Neural cell (in vitro differentiated cells): ENCODE data around the gene SIRT3. TPM values are rescaled to one million over a fixed set of nuclear protein-coding genes. Genes with fewer than 3 reads are reported as not detected.

Experiments used
- H2AFZ ChIP-seq: fragments of 200-600, 300-800 bp; sonication (generic), shearing (Covaris generic); 2 replicates; pipeline ENCODE4 v1.6.0; 2014; ENCODE audit warnings: low read depth, mild to moderate bottlenecking, antibody characterized with exemption, low read length, moderate library complexity
- H3F3A ChIP-seq: fragments of 200-600 bp; shearing (Covaris generic); 2 replicates; pipeline ENCODE4 v1.6.1; 2016; ENCODE audit warnings: mild to moderate bottlenecking, moderate library complexity, mixed read lengths, antibody characterized with exemption, low read length; ENCODE audit not compliant: insufficient read depth, poor library complexity, severe bottlenecking
- H3K27ac ChIP-seq: fragments of 200-600, 300-800 bp; sonication (generic), shearing (Covaris generic); 2 replicates; pipeline ENCODE4 v1.5.1; 2014; ENCODE audit warnings: mild to moderate bottlenecking, low read length, moderate library complexity
- H3K27me3 ChIP-seq: fragments of 300-800, 200-600 bp; sonication (generic), shearing (Covaris generic); 2 replicates; pipeline ENCODE4 v1.6.0; 2014; ENCODE audit warnings: mild to moderate bottlenecking, low read depth, low read length, moderate library complexity; ENCODE audit not compliant: insufficient read depth
- H3K36me3 ChIP-seq: fragments of 300-800, 200-600 bp; sonication (generic), shearing (Covaris generic); 2 replicates; pipeline ENCODE4 v1.5.1; 2014; ENCODE audit warnings: mild to moderate bottlenecking, antibody characterized with exemption, low read length, moderate library complexity; ENCODE audit not compliant: insufficient read depth
- H3K4me2 ChIP-seq: fragments of 300-800, 200-600 bp; sonication (generic), shearing (Covaris generic); 2 replicates; pipeline ENCODE4 v1.6.0; 2014; ENCODE audit warnings: mild to moderate bottlenecking, low read length
- H3K4me3 ChIP-seq: fragments of 300-800, 200-600 bp; sonication (generic), shearing (Covaris generic); 2 replicates; pipeline ENCODE4 v1.5.1; 2014; ENCODE audit warnings: mild to moderate bottlenecking, low read length, moderate library complexity
- H3K79me2 ChIP-seq: fragments of 200-600 bp; shearing (Covaris generic); replicated peaks from 2 replicates; pipeline ENCODE4 v1.6.0; 2014; ENCODE audit warnings: mild to moderate bottlenecking, low read length, moderate library complexity; ENCODE audit not compliant: insufficient read depth
- H3K9ac ChIP-seq: fragments of 300-800, 200-600 bp; sonication (generic), shearing (Covaris generic); 2 replicates; pipeline ENCODE4 v1.6.1; 2016; ENCODE audit warnings: mild to moderate bottlenecking, low read length, mixed read lengths
- H3K9me2 ChIP-seq: fragments of 200-600 bp; shearing (Covaris generic); 2 replicates; pipeline ENCODE4 v1.6.1; 2016; ENCODE audit warnings: mild to moderate bottlenecking, low read length, mixed read lengths; ENCODE audit not compliant: insufficient read depth
- H3K9me3 ChIP-seq: fragments of 200-600, 300-800 bp; sonication (generic), shearing (Covaris generic); 2 replicates; pipeline ENCODE4 v1.6.1; 2016; ENCODE audit warnings: mild to moderate bottlenecking, mixed run types, low read length, moderate library complexity, mixed read lengths
- H4K20me1 ChIP-seq: fragments of 200-600 bp; shearing (Covaris generic); 2 replicates; pipeline ENCODE4 v1.6.1; 2016; ENCODE audit warnings: mild to moderate bottlenecking, mixed run types; ENCODE audit not compliant: insufficient read depth
- EP300 ChIP-seq: fragments of 450-650 bp; conservative IDR thresholded peaks from 2 replicates; pipeline ENCODE4 v1.6.1; 2014; ENCODE audit warnings: antibody characterized with exemption, mild to moderate bottlenecking, moderate library complexity; ENCODE audit not compliant: poor library complexity, severe bottlenecking
- EZH2 ChIP-seq: fragments of 200-600, 300-800 bp; shearing (Covaris generic), sonication (generic); IDR thresholded peaks from 2 replicates; pipeline ENCODE4 v1.6.1; 2014; ENCODE audit warnings: antibody characterized with exemption, low read length, borderline replicate concordance, mild to moderate bottlenecking; ENCODE audit not compliant: insufficient read depth, poor library complexity, severe bottlenecking
- MXI1 ChIP-seq: fragments of 450-650 bp; conservative IDR thresholded peaks from 2 replicates; pipeline ENCODE4 v1.6.1; 2014; ENCODE audit warnings: antibody characterized with exemption, mild to moderate bottlenecking; ENCODE audit not compliant: poor library complexity, severe bottlenecking
- POLR2AphosphoS5 ChIP-seq: IDR thresholded peaks from 2 replicates; pipeline ENCODE4 v1.6.1; 2012
- RAD21 ChIP-seq: fragments of 450-650 bp; conservative IDR thresholded peaks from 2 replicates; pipeline ENCODE4 v1.6.1; 2014; ENCODE audit warnings: antibody characterized with exemption, mild to moderate bottlenecking, moderate library complexity
- SMC3 ChIP-seq: fragments of 450-650 bp; conservative IDR thresholded peaks from 2 replicates; pipeline ENCODE4 v1.6.1; 2014; ENCODE audit warnings: antibody characterized with exemption, mild to moderate bottlenecking, moderate library complexity; ENCODE audit not compliant: poor library complexity
- TAF1 ChIP-seq: IDR thresholded peaks from 2 replicates; pipeline ENCODE4 v1.6.1; 2012; ENCODE audit warnings: low read depth
- polyA plus RNA-seq: library from polyadenylated mRNA; depleted of rRNA; stranded (reverse); fragments of >200 nt; gene quantifications from 2 replicates; pipeline ENCODE4 v1.2.3, GENCODE V29; 2014
- TF ChIP-seq, protein P1 (sequence below): IDR thresholded peaks from 2 replicates; pipeline ENCODE4 v1.6.1; 2012; ENCODE audit warnings: borderline replicate concordance
- TF ChIP-seq, protein P2 (sequence below): fragments of 450-650 bp; IDR thresholded peaks from 2 replicates; pipeline ENCODE4 v1.5.1; 2014; ENCODE audit warnings: antibody characterized with exemption, mild to moderate bottlenecking, moderate library complexity; ENCODE audit not compliant: poor library complexity, severe bottlenecking

The SIRT3 gene
- polyA plus RNA-seq, 1 donor from 2014 or later = 32.9 TPM

DNA sequence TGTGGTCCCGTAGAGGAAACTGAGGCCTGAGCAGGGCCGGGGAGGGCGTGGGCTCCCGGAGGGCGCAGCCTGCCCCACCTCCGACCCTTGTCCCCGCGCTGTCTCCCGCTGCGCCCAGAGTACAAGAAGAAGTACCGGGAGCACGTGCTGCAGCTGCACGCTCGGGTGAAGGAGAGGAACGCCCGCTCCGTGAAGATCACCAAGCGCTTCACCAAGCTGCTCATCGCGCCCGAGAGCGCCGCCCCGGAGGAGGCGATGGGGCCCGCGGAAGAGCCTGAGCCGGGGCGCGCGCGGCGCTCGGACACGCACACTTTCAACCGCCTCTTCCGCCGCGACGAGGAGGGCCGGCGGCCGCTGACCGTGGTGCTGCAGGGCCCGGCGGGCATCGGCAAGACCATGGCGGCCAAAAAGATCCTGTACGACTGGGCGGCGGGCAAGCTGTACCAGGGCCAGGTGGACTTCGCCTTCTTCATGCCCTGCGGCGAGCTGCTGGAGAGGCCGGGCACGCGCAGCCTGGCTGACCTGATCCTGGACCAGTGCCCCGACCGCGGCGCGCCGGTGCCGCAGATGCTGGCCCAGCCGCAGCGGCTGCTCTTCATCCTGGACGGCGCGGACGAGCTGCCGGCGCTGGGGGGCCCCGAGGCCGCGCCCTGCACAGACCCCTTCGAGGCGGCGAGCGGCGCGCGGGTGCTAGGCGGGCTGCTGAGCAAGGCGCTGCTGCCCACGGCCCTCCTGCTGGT, 44.0 kb upstream of the SIRT3 start:
- no peaks in the 10 kb centered on the region for H3K27me3 ChIP-seq
- no peaks in the 10 kb centered on the region for H3K9me2 ChIP-seq
- TF ChIP-seq, protein P1, sequence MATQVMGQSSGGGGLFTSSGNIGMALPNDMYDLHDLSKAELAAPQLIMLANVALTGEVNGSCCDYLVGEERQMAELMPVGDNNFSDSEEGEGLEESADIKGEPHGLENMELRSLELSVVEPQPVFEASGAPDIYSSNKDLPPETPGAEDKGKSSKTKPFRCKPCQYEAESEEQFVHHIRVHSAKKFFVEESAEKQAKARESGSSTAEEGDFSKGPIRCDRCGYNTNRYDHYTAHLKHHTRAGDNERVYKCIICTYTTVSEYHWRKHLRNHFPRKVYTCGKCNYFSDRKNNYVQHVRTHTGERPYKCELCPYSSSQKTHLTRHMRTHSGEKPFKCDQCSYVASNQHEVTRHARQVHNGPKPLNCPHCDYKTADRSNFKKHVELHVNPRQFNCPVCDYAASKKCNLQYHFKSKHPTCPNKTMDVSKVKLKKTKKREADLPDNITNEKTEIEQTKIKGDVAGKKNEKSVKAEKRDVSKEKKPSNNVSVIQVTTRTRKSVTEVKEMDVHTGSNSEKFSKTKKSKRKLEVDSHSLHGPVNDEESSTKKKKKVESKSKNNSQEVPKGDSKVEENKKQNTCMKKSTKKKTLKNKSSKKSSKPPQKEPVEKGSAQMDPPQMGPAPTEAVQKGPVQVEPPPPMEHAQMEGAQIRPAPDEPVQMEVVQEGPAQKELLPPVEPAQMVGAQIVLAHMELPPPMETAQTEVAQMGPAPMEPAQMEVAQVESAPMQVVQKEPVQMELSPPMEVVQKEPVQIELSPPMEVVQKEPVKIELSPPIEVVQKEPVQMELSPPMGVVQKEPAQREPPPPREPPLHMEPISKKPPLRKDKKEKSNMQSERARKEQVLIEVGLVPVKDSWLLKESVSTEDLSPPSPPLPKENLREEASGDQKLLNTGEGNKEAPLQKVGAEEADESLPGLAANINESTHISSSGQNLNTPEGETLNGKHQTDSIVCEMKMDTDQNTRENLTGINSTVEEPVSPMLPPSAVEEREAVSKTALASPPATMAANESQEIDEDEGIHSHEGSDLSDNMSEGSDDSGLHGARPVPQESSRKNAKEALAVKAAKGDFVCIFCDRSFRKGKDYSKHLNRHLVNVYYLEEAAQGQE = no peak
- TF ChIP-seq TAF1 (no peak), EP300 (no peak), EZH2 (no peak), SMC3 (no peak), POLR2AphosphoS5 (no peak), RAD21 (no peak), MXI1 (no peak)
- TF ChIP-seq, protein P2, sequence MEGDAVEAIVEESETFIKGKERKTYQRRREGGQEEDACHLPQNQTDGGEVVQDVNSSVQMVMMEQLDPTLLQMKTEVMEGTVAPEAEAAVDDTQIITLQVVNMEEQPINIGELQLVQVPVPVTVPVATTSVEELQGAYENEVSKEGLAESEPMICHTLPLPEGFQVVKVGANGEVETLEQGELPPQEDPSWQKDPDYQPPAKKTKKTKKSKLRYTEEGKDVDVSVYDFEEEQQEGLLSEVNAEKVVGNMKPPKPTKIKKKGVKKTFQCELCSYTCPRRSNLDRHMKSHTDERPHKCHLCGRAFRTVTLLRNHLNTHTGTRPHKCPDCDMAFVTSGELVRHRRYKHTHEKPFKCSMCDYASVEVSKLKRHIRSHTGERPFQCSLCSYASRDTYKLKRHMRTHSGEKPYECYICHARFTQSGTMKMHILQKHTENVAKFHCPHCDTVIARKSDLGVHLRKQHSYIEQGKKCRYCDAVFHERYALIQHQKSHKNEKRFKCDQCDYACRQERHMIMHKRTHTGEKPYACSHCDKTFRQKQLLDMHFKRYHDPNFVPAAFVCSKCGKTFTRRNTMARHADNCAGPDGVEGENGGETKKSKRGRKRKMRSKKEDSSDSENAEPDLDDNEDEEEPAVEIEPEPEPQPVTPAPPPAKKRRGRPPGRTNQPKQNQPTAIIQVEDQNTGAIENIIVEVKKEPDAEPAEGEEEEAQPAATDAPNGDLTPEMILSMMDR = no peak
- no peaks in the 10 kb centered on the region for H3K9me3 ChIP-seq
- no peak overlapping the region for H3K27ac ChIP-seq
- H3F3A ChIP-seq = no peaks in the 10 kb centered on the region
- no peak overlapping the region for H3K4me2 ChIP-seq
- no peaks in the 10 kb centered on the region for H3K79me2 ChIP-seq
- H4K20me1 ChIP-seq = no peaks in the 10 kb centered on the region
- H3K4me3 ChIP-seq = no peak overlapping the region
- no peaks in the 10 kb centered on the region for H3K36me3 ChIP-seq
- H2AFZ ChIP-seq = no peak overlapping the region
- no peak overlapping the region for H3K9ac ChIP-seq

DNA sequence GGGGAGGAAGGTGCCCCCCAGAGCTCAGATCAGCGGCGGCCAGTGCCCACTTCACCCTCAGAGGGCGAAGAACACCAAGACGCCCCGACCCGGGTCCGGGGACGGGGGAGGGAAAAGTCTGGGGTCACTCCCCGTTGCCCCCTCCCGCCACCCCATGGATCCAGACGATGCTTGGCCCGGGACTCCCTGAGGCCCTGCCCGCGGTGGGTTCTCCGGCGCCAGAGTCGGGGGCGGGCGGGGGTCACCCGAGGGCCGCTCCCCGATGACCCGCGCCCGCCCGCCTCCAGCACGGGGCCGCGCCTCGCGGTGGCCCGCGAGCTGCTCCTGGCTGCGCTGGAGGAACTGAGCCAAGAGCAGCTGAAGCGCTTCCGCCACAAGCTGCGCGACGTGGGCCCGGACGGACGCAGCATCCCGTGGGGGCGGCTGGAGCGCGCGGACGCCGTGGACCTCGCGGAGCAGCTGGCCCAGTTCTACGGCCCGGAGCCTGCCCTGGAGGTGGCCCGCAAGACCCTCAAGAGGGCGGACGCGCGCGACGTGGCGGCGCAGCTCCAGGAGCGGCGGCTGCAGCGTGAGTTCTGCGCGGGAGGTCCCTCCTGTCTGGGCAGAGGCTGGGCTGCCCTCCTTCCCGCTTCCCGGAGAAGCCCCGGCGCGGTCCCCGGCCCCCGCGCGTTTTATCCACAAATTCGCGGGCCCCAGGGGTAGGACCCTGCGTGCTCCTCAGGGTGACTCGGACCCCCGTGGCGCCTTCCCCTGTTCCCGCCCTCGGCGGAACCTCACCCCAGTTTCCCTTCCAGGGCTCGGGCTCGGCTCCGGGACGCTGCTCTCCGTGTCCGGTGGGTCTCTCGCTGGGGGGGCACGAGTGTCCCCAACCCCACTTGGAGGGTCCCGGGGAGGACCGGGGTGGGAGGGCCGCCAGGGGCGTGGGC, 43.2 kb upstream of the SIRT3 start:
- Histone ChIP-seq H3K9ac (no peak overlapping the region), H3K4me3 (no peak overlapping the region), H3K9me2 (no peaks in the 10 kb centered on the region), H4K20me1 (no peaks in the 10 kb centered on the region), H3K27me3 (no peaks in the 10 kb centered on the region), H2AFZ (no peak overlapping the region), H3K4me2 (no peak overlapping the region), H3F3A (no peaks in the 10 kb centered on the region), H3K27ac (no peak overlapping the region), H3K9me3 (no peaks in the 10 kb centered on the region), H3K36me3 (no peaks in the 10 kb centered on the region), H3K79me2 (no peaks in the 10 kb centered on the region)
- no peak for TF ChIP-seq POLR2AphosphoS5
- no peak for TF ChIP-seq SMC3
- no peak for TF ChIP-seq MXI1
